GM12892 (cell line): ENCODE results near the gene NUTF2. TPM values are rescaled to one million over a fixed set of nuclear protein-coding genes. Genes with fewer than 3 reads are reported as not detected.
A peak's percentile ranks its signal among the peaks of the same experiment; 100 is the strongest.

Experiments used
- DNase-seq: peaks from one replicate; pipeline ENCODE4 v3.0.0; 2011; ENCODE audit not compliant: insufficient read length
- FAIRE-seq: peaks from 2 replicates; lab custom pipeline; 2011; peaks lifted over from hg19 to GRCh38; lab: Jason Lieb, UNC
- POLR2A ChIP-seq: IDR thresholded peaks from 2 replicates; pipeline ENCODE4 v1.6.1; 2011; ENCODE audit warnings: low read depth, low read length, control low read depth
- POLR2AphosphoS5 ChIP-seq: IDR thresholded peaks from 2 replicates; pipeline ENCODE4 v1.6.1; 2011; ENCODE audit warnings: low read depth, low read length, control low read depth
- TAF1 ChIP-seq: IDR thresholded peaks from 2 replicates; pipeline ENCODE4 v1.6.1; 2011; ENCODE audit warnings: low read depth, mild to moderate bottlenecking, control low read depth, low read length, borderline replicate concordance
- polyA plus RNA-seq: library from polyadenylated mRNA; unstranded; fragments of >200 nt; gene quantifications from one replicate; pipeline ENCODE4 v1.2.1, GENCODE V29; 2012; ENCODE audit warnings: missing spikeins, inconsistent platforms; ENCODE audit not compliant: missing spikeins

The NUTF2 gene
- 131 TPM for polyA plus RNA-seq

DNA sequence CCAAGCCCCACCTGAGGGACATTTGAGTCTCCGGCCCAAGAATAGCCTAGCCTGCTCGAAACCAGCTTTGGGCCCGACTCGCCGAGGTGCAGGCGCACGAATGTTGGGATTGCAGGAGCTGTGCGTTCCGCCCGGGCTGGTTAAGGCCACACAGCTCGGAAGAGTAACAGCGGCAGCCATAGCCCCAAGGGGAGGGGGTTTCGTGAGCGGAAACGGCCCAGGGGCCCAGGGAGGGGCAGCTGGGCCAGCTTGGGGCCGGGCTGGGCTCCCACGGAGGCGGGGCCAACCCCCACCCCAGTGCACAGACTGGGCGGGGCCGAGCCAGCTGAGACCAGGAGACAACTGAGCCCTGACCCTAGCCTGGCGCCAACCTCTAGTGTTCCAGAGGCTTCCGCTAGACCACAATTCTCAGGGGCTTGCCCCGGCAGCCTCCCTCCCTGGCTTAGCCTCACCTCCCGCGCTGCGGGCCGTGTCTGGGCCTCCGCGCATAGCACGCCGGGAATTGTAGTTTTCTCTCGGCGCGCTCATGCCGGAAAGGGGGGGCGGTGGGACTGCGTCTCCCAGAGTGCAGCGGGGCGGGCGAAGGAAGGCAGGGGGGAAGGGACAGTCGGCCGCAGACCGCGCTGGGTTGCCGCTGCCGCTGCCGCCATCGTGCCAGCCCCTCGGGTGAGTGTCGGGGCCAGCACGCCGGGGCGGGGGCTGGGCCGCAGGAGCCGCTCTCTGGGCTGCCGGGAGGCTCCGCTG is at the start of gene NUTF2:
TSS of gene NUTF2 (plus strand) at position 614 of the 744 bp plus-strand sequence. CDS start 18,198 bp downstream, outside the sequence.
- FAIRE-seq (peak; percentile 88), DNase-seq (peak; percentile 95)
- peak; percentile 49; the same call in 1 of the 2 replicates for TF ChIP-seq TAF1
- peak; percentile 42; the same call in 1 of the 2 replicates for TF ChIP-seq POLR2AphosphoS5
- TF ChIP-seq POLR2A: peak; percentile 75; the same call in 1 of the 2 replicates

DNA sequence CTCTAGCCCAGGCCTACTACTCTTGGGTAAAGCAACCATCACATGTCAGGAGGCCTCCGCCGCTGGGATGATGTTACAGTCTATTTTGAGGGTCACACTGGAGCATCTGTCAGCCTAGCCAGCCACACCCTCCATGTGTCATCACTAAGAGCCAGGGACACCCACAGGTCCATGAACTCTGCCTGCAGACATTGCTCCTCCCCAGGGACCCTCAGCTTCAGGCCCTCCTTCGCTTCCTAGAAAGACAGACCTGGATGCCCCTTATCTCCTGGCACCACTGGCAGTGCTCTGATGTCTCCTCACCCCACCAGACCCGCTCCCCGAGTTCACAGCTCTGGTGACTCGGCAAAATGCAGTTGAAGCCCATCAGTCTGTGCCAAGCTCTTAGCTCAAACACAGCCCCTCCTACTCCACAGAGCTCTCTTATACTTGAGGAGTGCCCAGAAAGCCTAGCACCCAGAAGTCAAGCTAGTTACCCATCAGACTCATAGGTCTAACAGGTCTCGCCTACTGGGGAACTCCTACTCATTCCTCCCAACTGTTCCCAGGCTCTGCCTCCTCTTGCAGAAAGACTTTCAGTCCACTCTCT is 46.3 kb upstream of the NUTF2 start:
- no peak for FAIRE-seq
- TF ChIP-seq TAF1 (no peak), POLR2AphosphoS5 (no peak), POLR2A (no peak)
- no peak for DNase-seq

GRCh38 chr16:67801241-67801640 is 45.5 kb upstream of the NUTF2 start:
- DNase-seq (no peak), FAIRE-seq (no peak)
- no peak for TF ChIP-seq POLR2A
- TF ChIP-seq POLR2AphosphoS5: no peak
- TF ChIP-seq TAF1: no peak

DNA sequence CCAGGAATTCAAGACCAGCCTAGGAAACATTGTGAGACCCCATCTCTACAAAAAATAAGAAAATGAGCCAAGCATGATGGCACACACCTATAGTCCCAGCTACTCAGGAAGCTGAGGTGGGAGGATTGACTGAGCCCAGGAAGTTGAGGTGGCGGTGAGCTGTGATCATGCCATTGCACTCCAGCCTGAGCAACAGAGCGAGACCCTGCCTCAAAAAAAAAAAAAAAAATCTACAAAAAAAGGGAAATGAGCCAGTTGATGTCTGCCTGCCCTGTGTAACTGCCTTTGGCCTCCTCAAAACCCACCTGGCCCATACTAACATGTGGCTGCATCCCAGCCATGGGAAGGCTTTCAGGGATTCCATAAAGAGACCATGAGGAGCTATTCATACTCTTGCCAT is 44.9 kb upstream of the NUTF2 start:
- TF ChIP-seq POLR2AphosphoS5 (no peak), TAF1 (no peak)
- DNase-seq: no peak
- FAIRE-seq: peak; percentile 30

DNA sequence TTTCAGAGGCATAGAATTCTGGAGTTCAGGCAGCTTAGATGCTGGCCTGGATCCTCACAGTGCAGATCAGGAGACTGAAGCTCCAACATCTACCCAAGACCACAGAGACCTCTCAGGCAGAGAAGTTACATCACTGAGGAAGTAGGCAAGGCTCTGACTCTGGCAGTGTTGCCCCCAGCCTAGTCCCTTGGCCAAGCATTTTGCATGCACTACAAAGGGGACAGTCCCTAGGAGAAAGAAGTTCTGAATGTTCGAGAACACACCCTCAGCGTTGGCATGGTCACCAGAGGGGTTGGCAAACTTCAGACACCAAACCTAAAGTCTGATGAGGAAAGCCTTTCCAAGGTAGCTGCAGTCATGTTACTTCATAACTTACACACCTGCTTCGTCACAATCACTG is 42.8 kb upstream of the NUTF2 start:
- no peak for DNase-seq
- no peak for FAIRE-seq
- TF ChIP-seq POLR2A (no peak), POLR2AphosphoS5 (no peak), TAF1 (no peak)

DNA sequence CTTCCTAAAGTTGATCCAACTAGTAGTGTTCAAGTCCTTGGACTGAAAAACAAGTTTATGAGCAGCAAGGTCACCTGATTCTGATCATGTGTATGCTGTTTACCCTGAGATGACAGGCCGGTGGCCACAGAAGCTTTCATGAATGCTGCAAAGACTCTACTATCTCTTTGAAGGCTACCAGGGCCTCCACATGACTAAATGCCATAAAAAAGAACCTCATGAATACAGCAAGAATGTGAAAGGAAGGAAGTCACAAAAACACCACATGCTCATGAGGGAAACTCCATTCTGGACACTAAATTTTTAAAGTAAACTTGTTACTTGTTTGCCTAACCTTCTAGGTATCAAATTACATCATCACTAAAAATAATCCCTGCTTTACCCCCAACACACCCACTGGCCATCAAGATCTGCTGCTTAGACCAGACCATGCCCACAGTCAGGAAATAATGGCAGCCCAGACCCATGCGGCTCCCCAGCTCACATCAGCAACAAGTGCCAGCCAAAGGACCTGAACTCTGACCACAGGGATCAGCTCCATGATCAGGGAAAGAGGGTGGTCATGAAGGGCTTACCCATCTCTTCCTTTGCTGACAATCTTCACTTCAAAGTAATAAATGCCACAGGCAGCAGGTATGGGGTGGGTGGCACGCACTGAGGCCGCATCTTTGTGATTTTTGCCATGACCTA is 41.7 kb upstream of the NUTF2 start:
- TF ChIP-seq TAF1 (no peak), POLR2AphosphoS5 (no peak), POLR2A (no peak)
- no peak for DNase-seq
- peak; percentile 38 for FAIRE-seq

DNA sequence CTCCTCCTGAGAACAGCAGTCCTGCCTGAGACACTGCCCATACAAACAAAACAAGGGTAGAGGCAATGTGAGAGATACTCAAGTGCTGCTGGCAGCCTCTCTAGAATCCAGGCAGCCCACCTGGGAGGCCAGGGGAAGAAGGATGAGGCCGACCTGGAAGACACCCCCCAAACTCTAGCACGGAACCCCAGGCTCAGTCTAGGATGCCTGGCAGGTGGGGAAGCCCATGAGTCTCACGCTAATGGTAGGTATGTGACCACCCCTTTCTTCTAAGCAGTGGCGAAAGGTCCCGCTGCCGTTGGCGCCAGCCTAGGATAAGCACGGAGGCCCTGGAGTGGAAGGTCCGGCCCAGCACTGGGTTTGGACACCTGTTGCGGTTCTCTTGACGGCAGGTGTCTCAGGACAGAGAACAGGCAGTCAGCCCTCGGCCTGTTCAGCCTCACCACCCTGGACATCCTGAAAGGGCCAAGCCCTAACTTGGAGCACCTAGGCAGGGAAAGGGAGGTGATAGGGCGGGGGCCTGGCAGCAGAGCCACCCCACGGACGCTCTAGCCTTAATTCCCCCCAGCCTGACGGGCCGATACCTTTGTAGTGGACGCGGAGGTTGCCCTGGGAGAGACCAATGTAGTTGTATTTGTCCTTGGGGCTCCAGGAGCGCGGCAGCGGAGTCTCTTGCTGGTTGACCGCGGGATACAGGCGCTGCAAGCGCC is 40.9 kb upstream of the NUTF2 start:
- DNase-seq: no peak
- FAIRE-seq: no peak
- TF ChIP-seq POLR2A: no peak
- no peak for TF ChIP-seq TAF1
- TF ChIP-seq POLR2AphosphoS5: no peak

- TF ChIP-seq TAF1: peak; percentile 99
- peak; percentile 65 for TF ChIP-seq POLR2AphosphoS5
- TF ChIP-seq POLR2A: peak; percentile 84; the same call in 1 of the 2 replicates
- FAIRE-seq (peak; percentile 97), DNase-seq (peak; percentile 89)
Observed at GRCh38 chr16:67806428-67807147, 40.1 kb upstream of the NUTF2 start, which contains the start of the genes RANBP10 and TSNAXIP1. Gene RANBP10 (minus strand): TSS chr16:67806560. CDS start chr16:67806536, 24 bp downstream. Gene TSNAXIP1 (plus strand): TSS chr16:67806889. CDS start chr16:67807150, 261 bp downstream.

DNA sequence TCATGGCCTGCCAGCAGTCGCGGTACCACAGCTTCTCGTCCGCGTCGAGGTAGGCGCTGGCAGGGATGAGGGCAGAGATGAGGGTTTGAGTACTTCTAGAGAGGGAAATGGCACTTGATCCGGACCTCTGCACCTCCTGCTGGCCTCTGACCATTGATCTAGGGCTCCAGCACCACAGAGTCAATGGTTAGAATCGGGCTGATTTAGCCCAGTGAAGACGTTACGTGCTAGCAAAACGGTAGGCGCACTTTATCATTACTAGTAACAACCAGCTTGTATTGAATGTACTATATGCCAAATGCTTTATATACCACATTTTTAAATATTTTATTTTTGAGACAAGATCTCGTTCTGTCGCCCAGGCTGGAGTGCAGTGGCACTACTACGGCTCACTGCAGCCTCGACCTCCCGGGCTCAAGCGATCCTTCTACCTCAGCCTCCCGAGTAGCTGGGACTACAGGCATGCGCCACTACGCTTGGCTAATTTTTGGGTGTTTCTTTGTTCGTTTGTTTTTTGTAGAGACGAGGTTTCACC is 39.5 kb upstream of the NUTF2 start:
- FAIRE-seq (no peak), DNase-seq (no peak)
- TF ChIP-seq TAF1: no peak
- no peak for TF ChIP-seq POLR2A
- TF ChIP-seq POLR2AphosphoS5: no peak

DNA sequence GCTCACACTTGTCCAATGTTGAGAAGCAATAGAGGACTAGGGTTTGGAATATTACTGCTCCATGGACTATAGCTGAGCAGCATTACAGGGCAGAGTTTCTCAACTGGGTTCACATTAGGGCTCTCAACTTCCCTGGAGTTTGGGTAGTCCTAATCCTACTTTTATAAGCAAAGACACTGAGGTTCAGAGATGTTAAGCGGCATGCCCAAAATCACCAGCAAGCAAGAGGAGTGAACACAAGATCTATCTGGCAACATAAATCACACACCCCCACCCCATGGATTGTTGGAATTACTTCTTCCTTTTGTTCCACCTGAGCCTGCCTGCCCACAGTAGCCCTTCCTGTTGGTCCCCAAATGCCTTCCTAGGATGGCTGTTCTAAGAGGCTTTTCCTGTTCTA is 34.8 kb upstream of the NUTF2 start:
- DNase-seq (no peak), FAIRE-seq (no peak)
- TF ChIP-seq POLR2AphosphoS5: no peak
- no peak for TF ChIP-seq POLR2A
- no peak for TF ChIP-seq TAF1
